Measurements from ENCODE around the gene GRIA3.

DNA sequence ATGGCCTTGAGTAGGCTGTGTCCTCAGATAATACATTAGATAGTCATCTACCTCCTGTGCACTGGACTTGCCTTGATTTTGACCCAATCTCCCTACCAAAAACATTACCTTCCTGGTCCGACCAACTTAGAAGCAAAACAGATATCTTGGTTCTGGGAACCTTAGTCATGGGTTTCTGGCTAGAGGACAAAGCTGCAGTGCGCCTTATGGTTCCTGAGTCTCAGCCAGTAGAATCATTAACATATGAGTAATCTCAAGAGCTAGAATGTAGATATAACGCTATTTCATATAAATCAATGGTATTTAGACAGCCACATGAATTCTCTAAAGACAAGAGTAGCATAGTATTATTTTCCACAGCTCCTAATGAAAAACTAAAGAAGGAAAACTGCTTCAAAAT, 83.1 kb downstream of the GRIA3 start:
- TF ChIP-seq, protein P1, sequence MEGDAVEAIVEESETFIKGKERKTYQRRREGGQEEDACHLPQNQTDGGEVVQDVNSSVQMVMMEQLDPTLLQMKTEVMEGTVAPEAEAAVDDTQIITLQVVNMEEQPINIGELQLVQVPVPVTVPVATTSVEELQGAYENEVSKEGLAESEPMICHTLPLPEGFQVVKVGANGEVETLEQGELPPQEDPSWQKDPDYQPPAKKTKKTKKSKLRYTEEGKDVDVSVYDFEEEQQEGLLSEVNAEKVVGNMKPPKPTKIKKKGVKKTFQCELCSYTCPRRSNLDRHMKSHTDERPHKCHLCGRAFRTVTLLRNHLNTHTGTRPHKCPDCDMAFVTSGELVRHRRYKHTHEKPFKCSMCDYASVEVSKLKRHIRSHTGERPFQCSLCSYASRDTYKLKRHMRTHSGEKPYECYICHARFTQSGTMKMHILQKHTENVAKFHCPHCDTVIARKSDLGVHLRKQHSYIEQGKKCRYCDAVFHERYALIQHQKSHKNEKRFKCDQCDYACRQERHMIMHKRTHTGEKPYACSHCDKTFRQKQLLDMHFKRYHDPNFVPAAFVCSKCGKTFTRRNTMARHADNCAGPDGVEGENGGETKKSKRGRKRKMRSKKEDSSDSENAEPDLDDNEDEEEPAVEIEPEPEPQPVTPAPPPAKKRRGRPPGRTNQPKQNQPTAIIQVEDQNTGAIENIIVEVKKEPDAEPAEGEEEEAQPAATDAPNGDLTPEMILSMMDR (conservative IDR thresholded peaks at IDR 0.05): no peak
- TF ChIP-seq ZFX (IDR thresholded peaks at IDR 0.05): no peak
